NCI-H2196 (cell line): ENCODE data around the gene BMP3.
A peak's percentile ranks its signal among the peaks of the same experiment; 100 is the strongest.
"Not testable (repeated sequence)": the region's sequence is repeated elsewhere in the genome, so short reads cannot be mapped to it uniquely, and the experiment has no call there.

Source experiments
- DNase-seq: peaks from one replicate; lab custom pipeline; 2025; ENCODE audit not compliant: unreplicated experiment; lab: John Stamatoyannopoulos, UW

Gene BMP3, protein sequence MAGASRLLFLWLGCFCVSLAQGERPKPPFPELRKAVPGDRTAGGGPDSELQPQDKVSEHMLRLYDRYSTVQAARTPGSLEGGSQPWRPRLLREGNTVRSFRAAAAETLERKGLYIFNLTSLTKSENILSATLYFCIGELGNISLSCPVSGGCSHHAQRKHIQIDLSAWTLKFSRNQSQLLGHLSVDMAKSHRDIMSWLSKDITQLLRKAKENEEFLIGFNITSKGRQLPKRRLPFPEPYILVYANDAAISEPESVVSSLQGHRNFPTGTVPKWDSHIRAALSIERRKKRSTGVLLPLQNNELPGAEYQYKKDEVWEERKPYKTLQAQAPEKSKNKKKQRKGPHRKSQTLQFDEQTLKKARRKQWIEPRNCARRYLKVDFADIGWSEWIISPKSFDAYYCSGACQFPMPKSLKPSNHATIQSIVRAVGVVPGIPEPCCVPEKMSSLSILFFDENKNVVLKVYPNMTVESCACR

GRCh38 chr4:81030061-81030980 lies at the start of gene BMP3:
Gene BMP3, plus strand, starts transcription at chr4:81030708. Its CDS starts 577 bp downstream, at chr4:81031285.
- no peak for DNase-seq

DNA sequence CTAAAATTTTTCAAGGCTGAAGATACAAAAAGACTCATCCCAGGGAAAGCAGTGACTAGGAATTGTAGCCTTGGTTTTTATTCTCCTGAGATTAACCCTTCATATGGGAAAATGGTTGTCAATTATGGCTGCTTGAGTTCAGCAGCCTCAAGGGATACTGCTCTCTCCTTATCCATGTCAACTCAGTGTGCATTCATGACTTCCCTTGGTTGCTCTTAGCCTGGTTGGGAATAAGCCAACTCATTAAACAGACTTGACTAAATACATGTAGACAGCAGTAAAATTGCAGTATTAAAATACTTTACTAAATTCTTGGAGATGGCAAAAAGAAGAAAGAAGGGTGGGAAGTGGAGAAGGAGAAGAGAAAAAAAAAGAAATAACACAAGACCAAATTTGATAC lies 44.5 kb upstream of the BMP3 start:
- no peak for DNase-seq

- peak; percentile 17 for DNase-seq
Observed at GRCh38 chr4:80989921-80990544, 40.5 kb upstream of the BMP3 start.

- no peak for DNase-seq
Observed at GRCh38 chr4:80990851-80991250, 39.7 kb upstream of the BMP3 start.

DNA sequence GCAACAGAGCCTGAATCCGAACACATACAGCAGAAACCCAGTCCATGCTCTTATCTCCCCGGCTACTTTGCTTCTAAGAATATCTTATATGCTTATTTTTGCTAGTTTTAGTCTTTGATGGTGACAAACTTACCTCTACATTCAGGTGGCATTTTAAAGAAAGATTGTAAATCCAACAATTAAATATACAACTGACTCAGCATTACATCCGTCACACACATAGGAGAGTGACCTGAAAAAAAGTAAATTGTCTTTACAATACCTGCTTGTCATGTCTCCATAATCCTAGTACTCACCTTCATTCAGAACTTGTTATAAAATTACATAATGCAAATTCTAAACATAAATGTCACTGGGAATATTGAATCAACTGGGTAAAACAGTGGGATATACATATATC lies 30.6 kb upstream of the BMP3 start:
- DNase-seq, result no peak

GRCh38 chr4:81003597-81004111 lies 26.9 kb upstream of the BMP3 start:
- no peak for DNase-seq

DNA sequence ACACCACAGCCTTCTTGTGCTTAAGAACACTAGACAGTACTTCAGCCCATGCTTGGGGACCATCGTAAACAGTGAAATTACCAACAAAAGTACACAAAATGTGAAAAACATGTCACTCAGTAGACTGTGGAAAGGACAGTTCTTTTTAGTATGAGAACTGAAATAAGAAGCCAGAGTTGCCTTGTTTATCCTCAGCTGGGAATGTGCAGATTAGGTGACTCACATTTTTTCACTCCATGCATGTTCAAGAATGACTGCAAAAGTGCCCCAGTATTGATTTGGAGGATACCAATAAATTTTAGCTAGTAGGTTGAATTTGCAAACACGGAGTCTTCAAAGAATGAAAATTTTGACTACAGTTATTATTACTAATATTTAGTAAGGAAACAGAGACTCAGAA lies 23.1 kb upstream of the BMP3 start:
- DNase-seq, result no peak

DNA sequence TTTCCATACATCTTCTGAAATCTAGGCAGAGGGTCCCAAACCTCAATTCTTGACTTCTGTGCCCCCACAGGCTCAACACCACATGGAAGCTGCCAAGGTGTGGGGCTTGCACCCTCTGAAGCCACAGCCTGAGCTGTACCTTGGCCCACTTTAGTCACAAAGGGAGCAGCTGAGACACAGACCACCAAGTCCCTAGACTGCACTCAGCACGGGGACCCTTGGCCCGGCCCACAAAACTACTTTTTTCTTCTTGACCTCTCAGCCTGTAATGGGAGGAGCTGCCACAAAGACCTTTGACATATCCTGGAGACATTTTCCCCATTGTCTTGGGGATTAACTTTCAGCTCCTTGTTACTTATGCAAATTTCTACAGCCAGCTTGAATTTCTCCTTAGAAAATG lies 13.9 kb upstream of the BMP3 start:
- not testable (repeated sequence) for DNase-seq

DNA sequence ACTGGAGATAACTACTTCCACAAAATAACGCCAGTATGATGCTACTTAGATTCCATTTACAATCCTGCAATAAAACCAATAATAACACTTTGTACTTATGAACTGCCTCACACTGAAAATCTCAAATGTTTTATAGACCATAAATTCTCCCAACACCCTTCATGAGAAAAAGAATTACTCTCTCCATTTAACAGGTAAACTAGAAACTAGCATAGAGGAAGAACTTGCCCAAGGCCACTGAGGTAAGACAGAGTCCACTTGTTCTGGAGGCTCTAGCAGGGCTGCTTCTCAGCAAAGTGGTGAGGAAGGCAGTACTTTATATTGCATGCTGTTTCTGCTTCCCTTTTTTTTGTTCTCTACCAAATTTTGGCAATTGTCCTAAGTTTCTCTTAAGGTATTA lies 11.5 kb upstream of the BMP3 start:
- no peak for DNase-seq

- no peak for DNase-seq
Observed at GRCh38 chr4:81021142-81021944, 9.2 kb upstream of the BMP3 start.

DNA sequence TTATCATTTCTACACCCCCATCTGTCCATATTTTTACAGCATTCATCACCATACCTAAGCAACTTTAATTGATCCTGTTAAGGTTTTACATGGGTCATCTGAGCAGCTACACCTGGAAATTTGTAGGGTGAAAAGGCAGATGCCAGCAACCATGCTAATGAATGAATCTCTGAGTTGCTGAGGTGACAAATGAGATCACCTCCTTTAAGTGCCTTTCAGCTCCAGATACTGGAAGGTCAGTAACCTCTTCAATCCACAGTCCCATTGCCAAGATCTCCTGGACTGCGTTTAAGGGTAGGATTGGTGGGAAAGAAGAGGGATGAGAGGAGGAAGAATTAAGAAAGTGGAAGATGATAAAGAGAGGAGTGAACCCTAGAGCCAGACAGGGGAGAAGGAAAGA lies 8.5 kb upstream of the BMP3 start:
- no peak for DNase-seq

DNA sequence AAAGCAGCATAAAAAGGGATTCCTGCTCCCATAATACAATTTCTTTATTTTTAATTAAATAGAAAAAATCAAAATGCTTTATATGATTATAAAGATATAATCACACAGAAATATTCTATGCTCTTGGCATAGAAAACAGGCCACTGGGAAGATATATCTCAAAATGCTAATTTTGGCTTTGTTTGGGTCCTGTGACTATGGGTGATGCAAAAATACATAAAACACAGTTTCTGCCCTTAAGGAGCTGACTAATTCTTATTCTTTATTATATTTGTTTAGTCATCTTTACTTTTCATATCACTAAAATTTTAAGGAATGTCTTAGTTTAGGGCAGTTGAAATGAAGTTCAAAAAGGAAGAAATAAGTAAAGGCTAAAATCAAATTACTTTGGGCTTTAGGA lies 7.0 kb upstream of the BMP3 start:
- DNase-seq, result no peak

GRCh38 chr4:81030981-81031791 lies 678 bp downstream of the BMP3 start:
- no peak for DNase-seq

- no peak for DNase-seq
Observed at GRCh38 chr4:81031796-81032551, 1.5 kb downstream of the BMP3 start.

GRCh38 chr4:81032771-81033684 lies 2.5 kb downstream of the BMP3 start:
- DNase-seq, result no peak

GRCh38 chr4:81038636-81039350 lies 8.3 kb downstream of the BMP3 start:
- no peak for DNase-seq

GRCh38 chr4:81039351-81039972 lies 9.0 kb downstream of the BMP3 start:
- no peak for DNase-seq
